Mononuclear cell (primary cell): ENCODE measurements around the gene BCKDHB. TPM values are rescaled to one million over a fixed set of nuclear protein-coding genes. Genes with fewer than 3 reads are reported as not detected.
"Not testable (repeated sequence)": the region's sequence is repeated elsewhere in the genome, so short reads cannot be mapped to it uniquely, and the experiment has no call there.

ENCODE experiments used
- H3K27me3 ChIP-seq: 2 replicates; pipeline ENCODE4 v1.6.0; 2011; ENCODE audit warnings: low read length, control low read depth; ENCODE audit not compliant: insufficient read depth
- H3K4me1 ChIP-seq: 2 replicates; pipeline ENCODE4 v1.5.1; 2011; ENCODE audit warnings: mild to moderate bottlenecking, low read length, control low read depth; ENCODE audit not compliant: insufficient read depth
- H3K4me3 ChIP-seq: 2 replicates; pipeline ENCODE4 v1.5.1; 2011; ENCODE audit warnings: mild to moderate bottlenecking, low read length, moderate library complexity
- H3K9me3 ChIP-seq: 2 replicates; pipeline ENCODE4 v1.5.1; 2011; ENCODE audit warnings: low read depth, mild to moderate bottlenecking, control low read depth, low read length
- total RNA-seq: library from RNA; depleted of rRNA; stranded (reverse); fragments of >200 nt; gene quantifications from one replicate; pipeline ENCODE4 v1.2.3, GENCODE V29; 2012

BCKDHB gene
- total RNA-seq, 1 donor = 6.2 TPM

- H3K4me3 ChIP-seq = no peak overlapping the region
- H3K9me3 ChIP-seq = no peaks in the 10 kb centered on the region
- no peaks in the 10 kb centered on the region for H3K4me1 ChIP-seq
- H3K27me3 ChIP-seq = no peaks in the 10 kb centered on the region
Measured at GRCh38 chr6:80210618-80211017, 104.1 kb downstream of the BCKDHB start.

GRCh38 chr6:80211286-80211685, 104.8 kb downstream of the BCKDHB start:
- Histone ChIP-seq H3K4me3 (no peak overlapping the region), H3K4me1 (no peaks in the 10 kb centered on the region), H3K9me3 (no peaks in the 10 kb centered on the region), H3K27me3 (no peaks in the 10 kb centered on the region)

GRCh38 chr6:80211890-80212289, 105.4 kb downstream of the BCKDHB start:
- not testable (repeated sequence) for H3K27me3 ChIP-seq, H3K9me3 ChIP-seq, H3K4me1 ChIP-seq, H3K4me3 ChIP-seq

DNA sequence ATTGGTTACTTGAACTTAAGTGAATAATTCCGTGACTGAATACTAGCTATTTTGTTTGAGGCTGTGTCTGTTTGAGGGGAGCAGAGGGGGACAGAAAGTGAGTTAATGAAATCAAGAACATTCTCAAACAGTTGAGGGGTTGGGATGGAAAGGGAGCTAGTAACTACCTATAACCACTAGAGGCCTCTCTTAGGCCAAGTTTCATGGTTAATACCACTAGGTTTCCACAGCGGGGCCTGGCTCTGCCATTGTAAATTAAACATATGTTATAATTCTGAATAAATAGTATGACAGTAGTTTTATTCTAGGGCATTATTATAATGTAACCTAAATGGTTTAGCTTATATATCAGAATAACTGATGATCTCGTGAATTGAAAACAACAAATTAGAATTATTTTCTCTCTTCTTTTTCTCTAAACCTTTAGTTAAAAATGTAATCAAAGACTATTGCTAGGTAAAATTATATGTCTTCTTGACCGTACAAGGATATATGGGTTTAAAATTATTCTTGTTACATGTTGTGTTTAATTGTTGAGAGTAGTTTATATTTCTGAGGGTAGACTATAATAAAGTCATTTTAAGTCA, 108.1 kb downstream of the BCKDHB start:
- H3K4me3 ChIP-seq = no peak overlapping the region
- no peaks in the 10 kb centered on the region for H3K9me3 ChIP-seq
- no peaks in the 10 kb centered on the region for H3K4me1 ChIP-seq
- H3K27me3 ChIP-seq = no peaks in the 10 kb centered on the region

DNA sequence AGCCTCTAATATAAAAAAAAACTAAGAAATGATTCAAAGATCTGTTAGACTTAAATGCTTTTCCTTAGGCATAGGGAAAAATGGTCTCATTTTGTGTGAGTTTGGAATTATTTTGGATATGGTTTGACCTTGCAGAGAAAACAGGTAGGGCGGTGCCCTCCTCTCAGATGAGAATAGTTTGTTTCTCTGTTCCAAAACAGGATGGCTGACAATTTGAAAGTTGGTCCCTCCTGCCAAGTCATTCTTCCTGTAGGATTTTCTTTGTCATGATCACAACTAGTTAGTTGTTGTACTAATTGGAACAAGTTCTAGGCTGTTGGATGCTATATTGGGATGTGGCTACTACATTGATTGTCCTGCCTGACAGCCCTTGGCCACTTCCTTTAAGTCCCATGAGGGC, 108.6 kb downstream of the BCKDHB start:
- Histone ChIP-seq H3K27me3 (no peaks in the 10 kb centered on the region), H3K4me1 (no peaks in the 10 kb centered on the region), H3K9me3 (no peaks in the 10 kb centered on the region), H3K4me3 (no peak overlapping the region)

GRCh38 chr6:80217794-80218193, 111.3 kb downstream of the BCKDHB start:
- H3K27me3 ChIP-seq = no peaks in the 10 kb centered on the region
- H3K9me3 ChIP-seq = no peaks in the 10 kb centered on the region
- no peaks in the 10 kb centered on the region for H3K4me1 ChIP-seq
- H3K4me3 ChIP-seq = no peak overlapping the region

- no peaks in the 10 kb centered on the region for H3K27me3 ChIP-seq
- H3K4me1 ChIP-seq = no peaks in the 10 kb centered on the region
- no peaks in the 10 kb centered on the region for H3K9me3 ChIP-seq
- H3K4me3 ChIP-seq = no peak overlapping the region
Measured at GRCh38 chr6:80223743-80224212, 117.3 kb downstream of the BCKDHB start.

- Histone ChIP-seq H3K4me3 (no peak overlapping the region), H3K4me1 (no peaks in the 10 kb centered on the region), H3K27me3 (no peaks in the 10 kb centered on the region)
Measured at GRCh38 chr6:80226151-80226550, 119.7 kb downstream of the BCKDHB start.

DNA sequence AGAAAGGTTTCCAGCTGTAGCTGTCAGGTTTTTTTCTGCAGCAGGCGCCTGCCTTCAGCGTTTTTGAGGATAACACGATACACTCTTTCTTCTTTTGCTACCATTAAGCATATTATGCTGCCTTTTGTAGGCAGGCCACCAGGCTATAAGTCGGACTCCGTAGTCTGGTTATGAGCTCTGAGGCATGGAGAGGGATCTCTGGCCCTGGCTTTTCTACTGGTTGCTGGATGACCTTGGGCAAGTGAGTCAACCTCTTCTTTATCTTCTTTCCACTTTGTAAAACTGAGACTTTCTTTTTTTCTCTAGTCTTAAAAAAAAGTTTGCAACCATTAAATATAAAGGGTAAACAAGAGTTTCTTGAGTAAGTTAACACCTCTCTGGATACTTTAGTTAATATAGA, 120.2 kb downstream of the BCKDHB start:
- Histone ChIP-seq H3K27me3 (no peaks in the 10 kb centered on the region), H3K4me3 (no peak overlapping the region), H3K9me3 (no peaks in the 10 kb centered on the region), H3K4me1 (no peaks in the 10 kb centered on the region)

More at GRCh38 chr6:80226151-80226550, 119.7 kb downstream of the BCKDHB start:
- no peaks in the 10 kb centered on the region for H3K9me3 ChIP-seq

GRCh38 chr6:80227545-80228105, 121.2 kb downstream of the BCKDHB start:
- H3K4me1 ChIP-seq = no peaks in the 10 kb centered on the region
- no peaks in the 10 kb centered on the region for H3K27me3 ChIP-seq
- no peaks in the 10 kb centered on the region for H3K9me3 ChIP-seq
- H3K4me3 ChIP-seq = no peak overlapping the region

- Histone ChIP-seq H3K27me3 (no peaks in the 10 kb centered on the region), H3K4me3 (no peak overlapping the region), H3K4me1 (no peaks in the 10 kb centered on the region), H3K9me3 (no peaks in the 10 kb centered on the region)
Measured at GRCh38 chr6:80233262-80233661, 126.8 kb downstream of the BCKDHB start.

GRCh38 chr6:80233958-80234357, 127.5 kb downstream of the BCKDHB start:
- no peaks in the 10 kb centered on the region for H3K4me1 ChIP-seq
- H3K4me3 ChIP-seq = no peak overlapping the region
- no peaks in the 10 kb centered on the region for H3K27me3 ChIP-seq
- no peaks in the 10 kb centered on the region for H3K9me3 ChIP-seq

- Histone ChIP-seq H3K4me1 (no peaks in the 10 kb centered on the region), H3K27me3 (no peaks in the 10 kb centered on the region), H3K4me3 (no peak overlapping the region), H3K9me3 (no peaks in the 10 kb centered on the region)
Measured at GRCh38 chr6:80234401-80234800, 127.9 kb downstream of the BCKDHB start.

DNA sequence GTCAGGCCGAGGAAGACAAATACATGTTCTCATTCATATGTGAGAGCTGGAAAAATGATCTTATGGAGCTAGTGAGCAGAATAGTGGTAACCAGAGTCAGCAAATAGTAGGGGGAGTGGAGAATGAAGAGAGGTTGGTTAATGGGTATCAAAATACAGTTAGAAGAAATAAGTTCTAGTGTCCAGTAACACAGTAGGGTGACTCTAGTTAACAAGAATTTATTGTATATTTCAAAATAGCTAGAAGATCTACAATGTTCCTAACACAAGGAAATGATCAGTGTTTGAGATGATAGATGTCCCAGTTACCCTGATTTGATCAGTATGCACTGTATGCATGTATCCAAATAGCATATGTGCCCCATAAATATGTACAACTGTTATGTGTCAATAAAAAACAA, 128.4 kb downstream of the BCKDHB start:
- no peaks in the 10 kb centered on the region for H3K4me1 ChIP-seq
- no peak overlapping the region for H3K4me3 ChIP-seq
- no peaks in the 10 kb centered on the region for H3K27me3 ChIP-seq
- no peaks in the 10 kb centered on the region for H3K9me3 ChIP-seq

GRCh38 chr6:80235647-80236046, 129.2 kb downstream of the BCKDHB start:
- H3K27me3 ChIP-seq = no peaks in the 10 kb centered on the region
- H3K9me3 ChIP-seq = no peaks in the 10 kb centered on the region
- no peaks in the 10 kb centered on the region for H3K4me1 ChIP-seq
- H3K4me3 ChIP-seq = no peak overlapping the region

- H3K4me3 ChIP-seq = not testable (repeated sequence)
Measured at GRCh38 chr6:80238754-80239153, 132.3 kb downstream of the BCKDHB start.

More at GRCh38 chr6:80238754-80239153, 132.3 kb downstream of the BCKDHB start:
- not testable (repeated sequence) for H3K27me3 ChIP-seq, H3K9me3 ChIP-seq, H3K4me1 ChIP-seq
